Tibial artery (tissue), 4 donors: ENCODE measurements around the gene ROR1.

ENCODE experiments used
- DNase-seq, 2 donors: peaks; one replicate each; pipeline ENCODE4 v3.0.0-alpha.2; 2019
- H3K27ac ChIP-seq, 2 donors: fragments of 200-600 bp; sonication (generic) in 1 of 2; 1 replicate in 1 of 2; 2 replicates in 1 of 2; pipeline ENCODE4 v1.5.1; 2018 to 2019; ENCODE audit warnings: mild to moderate bottlenecking in 1 of 2
- H3K27me3 ChIP-seq, 2 donors: fragments of 200-600 bp; sonication (generic) in 1 of 2; one replicate each; pipeline versions ENCODE4 v1.5.1 to v1.6.0; 2016 to 2019
- H3K36me3 ChIP-seq, 3 donors: fragments of 200-600 bp; sonication (generic) in 2 of 3; one replicate each; pipeline ENCODE4 v1.5.1; 2016 to 2019; ENCODE audit warnings: mild to moderate bottlenecking in 2 of 3
- H3K4me1 ChIP-seq, 4 donors: fragments of 200-600 bp; sonication (generic) in 2 of 4; 1 replicate in 3 of 4; 2 replicates in 1 of 4; pipeline ENCODE4 v1.5.1; 2016 to 2019
- H3K4me3 ChIP-seq, 2 donors: fragments of 200-600 bp; sonication (generic) in 1 of 2; 1 replicate in 1 of 2; 2 replicates in 1 of 2; pipeline ENCODE4 v1.5.1; 2018 to 2019; ENCODE audit warnings: mild to moderate bottlenecking in 2 of 2
- H3K9me3 ChIP-seq, 3 donors: fragments of 200-600 bp; sonication (generic) in 1 of 3; one replicate each; pipeline ENCODE4 v1.5.1; 2016 to 2019
- intact Hi-C: fragments of 100-400 bp; cut with DNase I; formaldehyde crosslinking; loops from one replicate; pipeline ENCODE4 v1.15.0; 2023; ENCODE audit warnings: low total_unique reads
- TF ChIP-seq, protein P1 (sequence below), 2 experiments: fragments of 200-600 bp in 1 of 2; fragments of 450-650 bp in 1 of 2; IDR thresholded peaks; one replicate each; pipeline ENCODE4 v1.5.1; 2017 to 2019; ENCODE audit warnings: antibody characterized with exemption in 2 of 2, mild to moderate bottlenecking in 1 of 2, moderate library complexity in 1 of 2

The ROR1 gene

DNA sequence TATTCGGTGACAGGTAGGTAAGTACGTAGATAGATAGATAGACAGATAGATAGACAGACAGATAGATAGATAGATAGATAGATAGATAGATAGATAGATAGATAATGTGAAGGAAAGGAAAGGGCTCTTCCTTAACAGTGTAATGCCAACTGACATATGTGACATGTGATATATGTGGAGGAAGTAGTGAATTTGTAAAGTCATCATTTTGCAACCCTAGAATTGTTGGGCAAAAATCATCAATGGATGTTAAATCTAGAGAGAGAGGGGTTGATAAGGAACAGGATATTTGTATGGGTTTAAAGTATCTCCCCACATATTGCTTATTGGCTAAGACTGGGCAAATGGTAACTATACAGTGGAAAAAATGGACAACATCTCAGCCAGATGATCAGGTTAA, 166.6 kb downstream of the ROR1 start:
- H3K9me3 ChIP-seq: no peaks in the 10 kb centered on the region
- TF ChIP-seq, protein P1, sequence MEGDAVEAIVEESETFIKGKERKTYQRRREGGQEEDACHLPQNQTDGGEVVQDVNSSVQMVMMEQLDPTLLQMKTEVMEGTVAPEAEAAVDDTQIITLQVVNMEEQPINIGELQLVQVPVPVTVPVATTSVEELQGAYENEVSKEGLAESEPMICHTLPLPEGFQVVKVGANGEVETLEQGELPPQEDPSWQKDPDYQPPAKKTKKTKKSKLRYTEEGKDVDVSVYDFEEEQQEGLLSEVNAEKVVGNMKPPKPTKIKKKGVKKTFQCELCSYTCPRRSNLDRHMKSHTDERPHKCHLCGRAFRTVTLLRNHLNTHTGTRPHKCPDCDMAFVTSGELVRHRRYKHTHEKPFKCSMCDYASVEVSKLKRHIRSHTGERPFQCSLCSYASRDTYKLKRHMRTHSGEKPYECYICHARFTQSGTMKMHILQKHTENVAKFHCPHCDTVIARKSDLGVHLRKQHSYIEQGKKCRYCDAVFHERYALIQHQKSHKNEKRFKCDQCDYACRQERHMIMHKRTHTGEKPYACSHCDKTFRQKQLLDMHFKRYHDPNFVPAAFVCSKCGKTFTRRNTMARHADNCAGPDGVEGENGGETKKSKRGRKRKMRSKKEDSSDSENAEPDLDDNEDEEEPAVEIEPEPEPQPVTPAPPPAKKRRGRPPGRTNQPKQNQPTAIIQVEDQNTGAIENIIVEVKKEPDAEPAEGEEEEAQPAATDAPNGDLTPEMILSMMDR (IDR thresholded peaks at IDR 0.05): no peak
- no peaks in the 10 kb centered on the region for H3K27me3 ChIP-seq
- no peaks in the 10 kb centered on the region for H3K36me3 ChIP-seq
- H3K4me1 ChIP-seq: peaks cover 0 to 67% (median 22%) of the 10 kb centered on the region in 4 donors
- DNase-seq: no peak
- H3K4me3 ChIP-seq: no peak overlapping the region
- intact Hi-C loops: no loop called here
- H3K27ac ChIP-seq: no peak overlapping the region

DNA sequence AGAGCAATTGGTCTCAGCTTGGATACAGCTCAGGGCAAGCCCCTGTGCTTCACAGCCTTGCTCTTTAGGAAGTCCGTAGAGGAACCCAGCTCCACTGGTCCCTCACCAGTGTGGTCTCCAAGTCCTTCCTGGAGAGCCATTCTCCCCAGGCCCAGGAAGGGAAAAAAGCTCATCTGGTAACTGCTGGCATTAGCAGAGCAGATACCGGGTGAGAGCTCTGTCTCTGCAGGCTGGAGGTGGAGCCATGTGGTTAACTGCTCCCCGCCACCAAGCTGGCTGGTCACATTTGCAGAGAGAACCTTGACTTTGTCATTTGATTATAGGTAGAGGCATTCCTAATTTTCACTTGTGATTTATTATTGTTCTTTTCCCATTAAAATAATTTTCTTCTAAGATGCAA, 169.6 kb downstream of the ROR1 start:
- intact Hi-C loops: no loop called here
- no peaks in the 10 kb centered on the region for H3K36me3 ChIP-seq
- peaks cover 0 to 69% (median 31%) of the 10 kb centered on the region in 4 donors for H3K4me1 ChIP-seq

DNA sequence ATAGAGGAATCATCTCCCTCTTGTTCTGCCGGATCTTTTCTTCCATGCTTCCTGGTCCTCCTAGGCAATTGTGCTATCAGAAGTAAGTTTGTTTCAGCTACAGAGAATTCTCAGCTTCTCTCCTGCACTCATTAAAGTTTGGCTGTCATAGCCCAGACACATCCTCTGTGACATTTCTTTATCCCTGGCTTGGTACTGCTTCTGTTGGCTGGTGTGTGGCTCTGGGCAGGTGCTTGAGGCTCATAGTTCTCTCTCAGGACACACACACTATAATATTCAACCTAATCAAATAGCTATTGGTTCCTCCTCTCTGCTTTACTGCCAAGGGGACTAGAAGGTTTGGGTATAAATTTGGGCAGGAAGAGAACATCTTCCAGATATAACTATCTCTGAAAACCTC, 172.1 kb downstream of the ROR1 start:
- Histone ChIP-seq H3K36me3 (no peaks in the 10 kb centered on the region), H3K27me3 (no peaks in the 10 kb centered on the region), H3K27ac (peak overlapping the region; percentile 76 to 83), H3K4me1 (peaks cover 0 to 83% (median 46%) of the 10 kb centered on the region in 4 donors), H3K9me3 (no peaks in the 10 kb centered on the region), H3K4me3 (no peak overlapping the region)
- intact Hi-C loops: no loop called here
- TF ChIP-seq, protein P1 (IDR thresholded peaks at IDR 0.05): no peak
- DNase-seq: no peak

More for the DNA sequence above, 169.6 kb downstream of the ROR1 start:
- no peak overlapping the region for H3K27ac ChIP-seq
- H3K27me3 ChIP-seq: no peaks in the 10 kb centered on the region
- no peak for DNase-seq
- H3K9me3 ChIP-seq: no peaks in the 10 kb centered on the region
- TF ChIP-seq, protein P1 (IDR thresholded peaks at IDR 0.05): no peak
- H3K4me3 ChIP-seq: no peak overlapping the region

DNA sequence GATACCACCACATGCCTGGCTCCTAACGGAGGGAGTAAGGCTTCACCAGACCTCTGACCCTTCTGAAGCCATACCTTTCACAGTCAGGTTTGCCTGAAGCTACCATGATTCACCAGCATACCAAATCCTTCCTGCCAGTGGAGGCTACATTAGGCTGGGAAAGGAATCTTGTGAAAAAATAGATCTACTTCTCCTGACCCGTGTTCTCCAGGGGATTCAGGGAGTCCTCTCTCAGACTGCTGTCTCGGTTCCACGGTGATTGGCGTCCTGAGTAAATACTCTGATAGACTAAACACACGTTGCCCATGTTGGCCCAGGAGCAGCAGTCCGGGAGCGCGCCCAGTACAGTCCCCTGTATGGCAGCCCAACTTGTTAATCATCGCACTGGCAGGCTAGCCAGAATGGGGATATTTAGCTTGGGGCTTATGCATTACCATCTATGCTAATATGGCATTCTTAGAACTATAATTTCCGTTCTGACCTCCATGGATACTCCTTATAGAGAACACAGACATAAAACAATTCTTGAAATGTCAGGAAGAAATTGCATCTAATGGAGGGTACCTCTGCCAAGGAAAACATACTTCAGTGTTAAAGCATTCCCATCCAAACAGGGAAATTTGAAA, 173.2 kb downstream of the ROR1 start:
- Histone ChIP-seq H3K4me1 (peaks cover 0 to 89% (median 52%) of the 10 kb centered on the region in 4 donors), H3K9me3 (no peaks in the 10 kb centered on the region), H3K27ac (peak overlapping the region; percentile 76 to 83), H3K4me3 (no peak overlapping the region), H3K36me3 (no peaks in the 10 kb centered on the region), H3K27me3 (no peaks in the 10 kb centered on the region)
- peak; percentile 75 to 94 for DNase-seq
- intact Hi-C loops: no loop called here
- TF ChIP-seq, protein P1 (IDR thresholded peaks at IDR 0.05): no peak

DNA sequence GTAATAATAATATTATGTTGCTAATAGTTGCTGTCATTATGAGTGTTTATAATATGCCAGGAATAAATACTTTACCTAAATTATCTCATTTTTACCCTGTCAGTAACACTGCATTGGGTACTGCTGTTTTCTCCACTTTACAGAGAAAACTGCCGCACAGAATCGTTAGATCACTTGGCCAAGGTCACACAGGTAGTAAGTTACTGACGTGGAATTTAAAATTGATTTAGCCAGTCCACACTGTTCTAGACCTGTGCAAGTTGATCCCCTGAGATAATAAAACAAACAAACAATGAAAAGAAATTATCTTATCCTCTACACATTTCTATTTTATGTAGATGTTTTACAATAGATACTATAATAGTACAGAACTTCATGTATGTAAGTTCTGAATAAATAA, 174.1 kb downstream of the ROR1 start:
- Histone ChIP-seq H3K4me1 (peaks cover 0 to 98% (median 52%) of the 10 kb centered on the region in 4 donors), H3K36me3 (no peaks in the 10 kb centered on the region), H3K27ac (peak overlapping the region; percentile 76 to 83), H3K27me3 (no peaks in the 10 kb centered on the region), H3K9me3 (no peaks in the 10 kb centered on the region), H3K4me3 (no peak overlapping the region)
- TF ChIP-seq, protein P1 (IDR thresholded peaks at IDR 0.05): no peak
- DNase-seq: no peak
- intact Hi-C loops: no loop called here
